Natural killer cell treated with Interleukin-12 subunit alpha and Interleukin-12 subunit beta and Interleukin-15 and Interleukin-18, amount 100 ng/mL, for 72 hours (primary cell): ENCODE data around the gene HRH4. TPM values are rescaled to one million over a fixed set of nuclear protein-coding genes. Genes with fewer than 3 reads are reported as not detected.

Experiments used
- ATAC-seq, 2 donors: fragments of 150-1000 bp; cut with Tn5 transposase in 1 of 2; sonication (Bioruptor Pico), chemical (Tn5 transposase) in 1 of 2; 2 replicates each; pipeline ENCODE4 v1.10.0; 2021
- DNase-seq: peaks from one replicate; pipeline ENCODE4 v3.0.0; 2022; ENCODE audit warnings: low spot score
- H3K27ac Mint-ChIP-seq, 2 donors: 1 replicate in 1 of 2; 2 replicates in 1 of 2; pipeline ENCODE4 v1.8.0; 2022; ENCODE audit warnings: mixed read lengths in 2 of 2, mild to moderate bottlenecking in 1 of 2, moderate library complexity in 1 of 2
- H3K27me3 Mint-ChIP-seq, 2 donors: 1 replicate in 1 of 2; 2 replicates in 1 of 2; pipeline ENCODE4 v1.8.0; 2022; ENCODE audit warnings: mixed read lengths in 2 of 2
- H3K36me3 Mint-ChIP-seq: one replicate; pipeline ENCODE4 v1.8.0; 2022; ENCODE audit warnings: mixed read lengths
- H3K4me1 Mint-ChIP-seq, 2 donors: 1 replicate in 1 of 2; 2 replicates in 1 of 2; pipeline ENCODE4 v1.8.0; 2022; ENCODE audit warnings: low read depth in 2 of 2, mixed read lengths in 2 of 2, mild to moderate bottlenecking in 1 of 2
- H3K4me3 Mint-ChIP-seq: one replicate; pipeline ENCODE4 v1.8.0; 2022; ENCODE audit warnings: mixed read lengths
- H3K9me3 Mint-ChIP-seq: 2 replicates; pipeline ENCODE4 v1.8.0; 2022; ENCODE audit warnings: mixed read lengths
- total RNA-seq, 2 donors: library from RNA; stranded (reverse); gene quantifications; one replicate each; pipeline ENCODE4 v1.2.3, GENCODE V29; 2022

Gene HRH4
- total RNA-seq, 2 donors from 2014 or later: 0.53 TPM; not detected in 1

DNA sequence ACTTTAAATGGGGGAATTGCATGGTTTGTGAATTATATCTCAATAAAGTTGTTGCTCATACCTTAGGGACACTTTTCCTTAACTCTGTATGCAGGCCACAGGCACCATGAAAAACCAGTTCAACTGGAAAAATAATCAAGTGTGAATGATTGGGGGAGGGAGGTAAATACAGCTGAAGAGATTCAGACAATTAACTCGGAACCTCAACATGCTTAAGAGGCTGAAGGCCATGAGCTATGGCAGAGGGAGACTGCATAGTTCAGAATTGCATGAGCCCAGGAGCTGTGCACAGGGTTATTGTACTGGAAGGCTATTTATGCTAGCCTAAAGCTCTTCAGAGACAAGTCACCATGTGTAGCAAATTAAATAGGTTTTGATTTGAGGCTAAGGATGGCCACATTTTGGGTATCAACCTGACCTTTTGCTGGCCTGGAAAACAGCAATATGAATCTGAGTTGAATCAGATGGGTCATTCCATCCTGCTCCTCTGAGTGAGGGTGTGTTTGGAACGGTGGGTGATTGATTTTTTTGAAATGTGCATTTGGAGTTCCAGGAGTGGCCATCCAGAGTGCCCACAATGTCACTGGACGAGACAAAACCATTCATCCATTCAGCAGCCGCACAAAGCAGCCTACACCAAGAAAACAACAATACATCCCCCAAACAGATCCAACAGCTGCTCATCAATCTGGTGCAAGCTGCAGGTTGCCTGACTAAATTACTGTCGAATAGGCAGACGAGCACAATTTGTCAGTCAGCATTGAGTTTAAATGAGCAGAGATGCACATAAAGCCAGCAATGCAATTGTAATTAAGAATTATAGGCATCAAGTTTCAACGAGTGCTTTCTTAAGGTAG is 42.5 kb downstream of the HRH4 start:
- no peaks in the 10 kb centered on the region for H3K36me3 Mint-ChIP-seq

DNA sequence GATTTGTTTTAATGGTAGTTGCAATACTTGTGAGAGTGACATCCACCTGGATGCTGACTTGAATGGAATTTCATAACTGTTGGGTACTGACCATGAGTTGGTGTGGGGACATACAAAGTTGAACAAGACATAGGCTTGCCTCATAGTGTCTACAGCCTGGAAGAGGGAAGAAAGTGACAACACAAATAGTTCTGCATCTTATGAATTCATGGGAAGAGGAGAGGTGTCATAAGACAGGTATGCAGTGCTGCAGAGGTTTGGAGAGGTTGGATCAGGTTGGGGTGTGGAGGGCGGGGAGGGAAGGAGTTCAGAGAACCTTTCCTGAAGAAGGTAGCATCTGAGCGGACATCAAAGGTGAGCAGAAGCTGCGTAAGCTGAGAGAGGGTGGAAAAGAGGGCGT is 44.0 kb downstream of the HRH4 start:
- Mint-ChIP-seq H3K4me1 (peaks cover 2 to 4% of the 10 kb centered on the region in 2 donors), H3K36me3 (no peaks in the 10 kb centered on the region), H3K27ac (no peak overlapping the region), H3K9me3 (no peaks in the 10 kb centered on the region), H3K27me3 (peaks cover 6 to 19% of the 10 kb centered on the region in 2 donors), H3K4me3 (no peak overlapping the region)
- ATAC-seq (no peak), DNase-seq (no peak)

More for the DNA sequence above, 42.5 kb downstream of the HRH4 start:
- no peaks in the 10 kb centered on the region for H3K9me3 Mint-ChIP-seq
- H3K27me3 Mint-ChIP-seq: peaks cover 6 to 29% of the 10 kb centered on the region in 2 donors
- no peak overlapping the region for H3K27ac Mint-ChIP-seq
- peaks cover 2 to 4% of the 10 kb centered on the region in 2 donors for H3K4me1 Mint-ChIP-seq
- no peak for ATAC-seq
- no peak overlapping the region for H3K4me3 Mint-ChIP-seq
- DNase-seq: no peak

DNA sequence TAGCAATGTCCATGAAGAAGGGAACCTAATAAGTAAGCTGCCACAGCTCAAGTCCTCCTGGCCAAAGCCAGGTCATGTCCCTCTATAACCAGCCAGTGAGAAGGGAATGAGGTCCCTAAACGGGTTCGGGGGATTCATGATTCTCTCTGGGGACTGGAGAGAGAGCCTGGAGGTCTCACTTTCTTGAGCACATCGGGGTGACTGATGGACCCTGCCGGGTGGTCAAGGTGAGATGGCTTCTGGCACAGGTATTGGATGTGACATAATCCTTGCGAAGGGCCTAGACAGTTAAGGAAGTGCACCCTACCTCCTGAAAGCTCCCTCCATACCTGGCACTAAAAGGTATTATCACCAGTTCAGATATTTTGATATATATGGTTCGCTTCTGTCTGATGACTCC is 45.7 kb downstream of the HRH4 start:
- H3K27ac Mint-ChIP-seq: no peak overlapping the region
- H3K4me1 Mint-ChIP-seq: peaks cover 0 to 2% of the 10 kb centered on the region in 2 donors
- H3K36me3 Mint-ChIP-seq: no peaks in the 10 kb centered on the region
- H3K9me3 Mint-ChIP-seq: no peaks in the 10 kb centered on the region
- no peak for DNase-seq
- no peak for ATAC-seq
- H3K4me3 Mint-ChIP-seq: no peak overlapping the region
- H3K27me3 Mint-ChIP-seq: peaks cover 3 to 9% of the 10 kb centered on the region in 2 donors

DNA sequence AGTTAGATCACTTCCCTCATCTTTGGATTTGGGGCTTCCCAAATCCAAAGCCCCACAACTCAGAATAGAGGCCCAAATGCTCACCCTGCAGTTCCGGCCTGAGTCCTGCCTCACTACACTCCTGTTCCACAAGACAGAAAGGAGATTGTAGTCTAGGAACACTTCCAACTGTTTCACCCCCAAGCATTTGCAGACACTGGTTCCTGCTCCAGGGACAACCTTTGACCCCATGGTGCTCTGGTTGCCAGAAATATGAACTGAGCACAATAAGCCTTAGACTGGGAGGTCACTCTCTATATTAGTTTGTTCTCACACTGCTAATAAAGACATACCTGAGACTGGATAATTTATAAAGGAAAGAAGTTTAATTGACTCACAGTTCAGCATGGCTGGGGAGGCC is 49.0 kb downstream of the HRH4 start:
- H3K4me3 Mint-ChIP-seq: no peak overlapping the region
- H3K27ac Mint-ChIP-seq: no peak overlapping the region
- ATAC-seq (no peak), DNase-seq (no peak)
- H3K9me3 Mint-ChIP-seq: no peaks in the 10 kb centered on the region
- no peaks in the 10 kb centered on the region for H3K36me3 Mint-ChIP-seq
- peaks cover 0 to 5% of the 10 kb centered on the region in 2 donors for H3K27me3 Mint-ChIP-seq
- no peaks in the 10 kb centered on the region for H3K4me1 Mint-ChIP-seq

DNA sequence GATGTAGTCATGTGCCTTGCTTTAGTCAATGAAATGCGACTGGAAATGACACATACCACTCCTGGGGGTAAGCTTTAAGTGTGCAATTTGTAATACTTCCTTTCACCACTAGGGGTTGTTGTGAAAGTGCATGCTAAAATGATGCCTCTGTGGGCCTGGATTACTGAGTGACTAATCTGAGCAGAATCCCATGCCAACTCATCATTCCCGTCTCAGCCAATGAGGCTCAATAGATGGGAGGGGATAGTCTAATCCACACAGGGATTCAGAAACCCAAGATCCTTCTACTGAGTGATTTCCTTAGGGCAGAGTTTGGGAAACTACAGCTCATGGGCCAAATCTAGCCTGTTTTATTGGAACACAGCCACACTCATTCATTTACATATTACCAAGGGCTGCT is 54.0 kb downstream of the HRH4 start:
- DNase-seq: no peak
- Mint-ChIP-seq H3K4me3 (no peak overlapping the region), H3K27ac (no peak overlapping the region), H3K36me3 (no peaks in the 10 kb centered on the region), H3K9me3 (no peaks in the 10 kb centered on the region), H3K27me3 (peaks cover 2 to 7% of the 10 kb centered on the region in 2 donors), H3K4me1 (no peaks in the 10 kb centered on the region)
- peak in 1 of 2 donors; percentile 61 for ATAC-seq

DNA sequence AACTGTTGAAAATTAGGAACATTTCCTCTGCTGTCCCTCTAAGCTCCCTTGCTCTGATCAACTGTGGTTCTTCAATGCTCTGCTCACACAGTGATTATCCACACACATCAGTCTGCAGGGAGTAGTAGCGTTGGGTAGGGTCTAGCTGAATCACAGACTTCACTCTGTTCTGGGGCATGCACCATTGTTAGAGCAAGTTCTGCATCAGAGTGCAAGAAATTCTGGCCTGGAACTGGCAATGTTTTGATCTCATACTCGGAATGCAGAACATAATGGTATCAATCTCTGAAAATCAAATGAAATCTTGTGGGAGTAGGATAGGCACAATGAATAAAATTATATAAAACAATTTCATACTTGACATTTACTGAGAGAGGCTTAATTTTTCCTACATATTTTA is 55.3 kb downstream of the HRH4 start:
- Mint-ChIP-seq H3K27me3 (peaks cover 2 to 7% of the 10 kb centered on the region in 2 donors), H3K36me3 (no peaks in the 10 kb centered on the region), H3K4me3 (no peak overlapping the region), H3K9me3 (no peaks in the 10 kb centered on the region), H3K4me1 (no peaks in the 10 kb centered on the region), H3K27ac (no peak overlapping the region)
- ATAC-seq (no peak), DNase-seq (no peak)

DNA sequence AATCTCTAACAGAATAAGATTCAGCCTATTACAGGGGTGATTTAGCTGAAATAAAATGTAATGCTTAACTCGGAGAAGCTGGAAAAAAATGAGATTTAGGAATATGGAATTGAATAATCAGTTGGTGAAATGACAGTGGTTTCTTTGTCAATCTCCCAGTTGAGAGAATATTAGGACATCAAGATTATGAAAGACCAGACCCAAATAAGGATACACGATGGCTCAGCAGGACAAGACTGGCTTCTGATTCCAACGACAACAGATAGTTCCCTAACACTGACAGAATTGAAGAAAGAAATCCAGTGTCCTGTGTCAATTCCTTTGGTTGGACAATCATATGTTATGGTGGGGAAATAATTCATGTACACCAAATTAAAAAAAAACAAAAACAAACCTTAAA is 55.8 kb downstream of the HRH4 start:
- no peaks in the 10 kb centered on the region for H3K9me3 Mint-ChIP-seq
- no peaks in the 10 kb centered on the region for H3K4me1 Mint-ChIP-seq
- H3K27ac Mint-ChIP-seq: no peak overlapping the region
- no peak for ATAC-seq
- H3K4me3 Mint-ChIP-seq: no peak overlapping the region
- H3K36me3 Mint-ChIP-seq: no peaks in the 10 kb centered on the region
- no peak for DNase-seq
- H3K27me3 Mint-ChIP-seq: peaks cover 5 to 7% of the 10 kb centered on the region in 2 donors

DNA sequence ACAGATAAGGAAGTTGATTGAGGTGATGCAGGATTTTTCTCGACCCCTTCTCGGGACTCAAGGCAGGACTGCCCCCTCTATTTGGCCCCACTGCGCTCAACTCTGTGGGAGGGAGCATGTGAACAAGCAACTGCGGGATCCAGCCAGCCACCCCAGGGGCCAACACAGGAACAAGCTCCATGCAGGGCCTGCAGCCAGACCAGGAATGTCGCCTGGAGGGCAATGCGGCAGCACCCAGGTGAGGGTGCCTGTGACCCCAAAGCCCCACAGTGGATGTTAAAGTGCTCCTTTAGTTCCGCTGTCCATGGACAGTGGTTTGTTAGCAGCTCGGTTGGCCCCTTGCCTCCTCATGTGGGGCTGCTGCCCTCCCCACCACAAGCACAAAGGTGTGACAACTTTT is 57.1 kb downstream of the HRH4 start:
- Mint-ChIP-seq H3K9me3 (no peaks in the 10 kb centered on the region), H3K27ac (no peak overlapping the region), H3K27me3 (peaks cover 5 to 7% of the 10 kb centered on the region in 2 donors), H3K36me3 (no peaks in the 10 kb centered on the region), H3K4me3 (no peak overlapping the region), H3K4me1 (no peaks in the 10 kb centered on the region)
- ATAC-seq: no peak
- no peak for DNase-seq

DNA sequence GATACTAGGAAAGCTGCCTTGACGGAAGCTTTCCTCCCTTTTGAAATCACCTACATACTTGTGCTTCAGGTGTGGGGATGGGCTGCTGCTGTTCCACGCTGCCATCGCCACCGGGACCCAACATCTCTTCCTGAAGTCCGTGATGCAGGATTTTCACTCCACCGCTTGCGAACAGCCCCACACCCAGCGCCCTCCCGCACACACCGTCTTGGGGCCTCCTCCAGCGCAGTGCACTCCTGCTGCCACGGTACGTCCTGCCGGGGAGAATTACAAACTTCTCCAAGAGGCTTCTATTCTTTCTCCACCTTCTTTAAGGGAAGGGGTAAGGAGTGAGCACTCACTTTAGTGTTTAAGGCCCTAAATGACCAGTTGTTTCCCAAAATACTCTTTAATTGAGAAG is 58.2 kb downstream of the HRH4 start:
- H3K4me1 Mint-ChIP-seq: no peaks in the 10 kb centered on the region
- H3K36me3 Mint-ChIP-seq: no peaks in the 10 kb centered on the region
- DNase-seq (no peak), ATAC-seq (no peak)
- no peaks in the 10 kb centered on the region for H3K9me3 Mint-ChIP-seq
- H3K27me3 Mint-ChIP-seq: peaks cover 5 to 7% of the 10 kb centered on the region in 2 donors
- H3K27ac Mint-ChIP-seq: no peak overlapping the region
- H3K4me3 Mint-ChIP-seq: no peak overlapping the region

Other genes with a start within 250 kb of the HRH4 start
- 1 to 10 TPM in 1 of 2 donors, not detected in 1; 2.0 TPM for gene OSBPL1A, start 62.8 kb upstream of the HRH4 start, total RNA-seq
- gene IMPACT, start 34.0 kb upstream of the HRH4 start, total RNA-seq: 1 to 10 TPM; 6.0 to 6.6 TPM